ENCODE data around the gene CADM4. TPM values are rescaled to one million over a fixed set of nuclear protein-coding genes. Genes with fewer than 3 reads are reported as not detected.

The CADM4 gene
- total and polyA plus RNA-seq, 10 donors: 0.89 to 4.7 (median 2.0) TPM

- peaks cover 0 to 98% (median 31%) of the 10 kb centered on the region in 6 donors for H3K36me3 ChIP-seq
- TF ChIP-seq POLR2A (IDR thresholded peaks at IDR 0.05) (no peak), POLR2AphosphoS5 (IDR thresholded peaks at IDR 0.05) (no peak), CTCF (IDR thresholded peaks at IDR 0.05 in 8 of 11, conservative IDR thresholded peaks at IDR 0.05 in 3 of 11) (no peak)
- intact Hi-C loops (cut with DNase I; ENCODE audit: low total_unique reads): no loop called here
- peaks cover 0 to 7% (median 0%) of the 10 kb centered on the region in 6 donors for H3K4me1 ChIP-seq
- H3K4me3 ChIP-seq: no peak overlapping the region
- no peaks in the 10 kb centered on the region for H3K27me3 ChIP-seq (replicated peaks in 1 of 7)
- no peak overlapping the region for H3K27ac ChIP-seq
- H3K9me3 ChIP-seq: peaks cover 0 to 17% (median 9%) of the 10 kb centered on the region in 8 donors
- WGBS, 5 donors: 92 to 99% (median 95%) methylated on average over 8 of the region's 8 CpGs
- DNase-seq: no peak
Measured at GRCh38 chr19:43658494-43658893, 18.8 kb upstream of the CADM4 start.

GRCh38 chr19:43658001-43658400 lies 18.4 kb upstream of the CADM4 start:
- H3K27ac ChIP-seq: no peak overlapping the region
- intact Hi-C loops (cut with DNase I; ENCODE audit: low total_unique reads): no loop called here
- DNase-seq: no peak
- H3K27me3 ChIP-seq (replicated peaks in 1 of 7): no peaks in the 10 kb centered on the region
- no peak for TF ChIP-seq CTCF (IDR thresholded peaks at IDR 0.05 in 8 of 11, conservative IDR thresholded peaks at IDR 0.05 in 3 of 11)
- no peak for TF ChIP-seq POLR2A (IDR thresholded peaks at IDR 0.05)
- TF ChIP-seq POLR2AphosphoS5 (IDR thresholded peaks at IDR 0.05): no peak
- peaks cover 0 to 17% (median 9%) of the 10 kb centered on the region in 8 donors for H3K9me3 ChIP-seq
- WGBS, 5 donors: 82 to 100% (median 90%) methylated on average over 2 of the region's 2 CpGs
- H3K36me3 ChIP-seq: peaks cover 0 to 98% (median 32%) of the 10 kb centered on the region in 6 donors
- no peak overlapping the region for H3K4me3 ChIP-seq
- H3K4me1 ChIP-seq: peaks cover 0 to 2% (median 0%) of the 10 kb centered on the region in 6 donors

GRCh38 chr19:43656436-43656835 lies 16.8 kb upstream of the CADM4 start:
- peaks cover 0 to 98% (median 35%) of the 10 kb centered on the region in 6 donors for H3K36me3 ChIP-seq
- H3K9me3 ChIP-seq: peaks cover 0 to 17% (median 9%) of the 10 kb centered on the region in 8 donors
- no peaks in the 10 kb centered on the region for H3K27me3 ChIP-seq (replicated peaks in 1 of 7)
- TF ChIP-seq POLR2A (IDR thresholded peaks at IDR 0.05) (no peak), CTCF (IDR thresholded peaks at IDR 0.05 in 8 of 11, conservative IDR thresholded peaks at IDR 0.05 in 3 of 11) (no peak), POLR2AphosphoS5 (IDR thresholded peaks at IDR 0.05) (no peak)
- no peak overlapping the region for H3K27ac ChIP-seq
- DNase-seq: no peak
- intact Hi-C loops (cut with DNase I; ENCODE audit: low total_unique reads): no loop called here
- H3K4me3 ChIP-seq: no peak overlapping the region
- H3K4me1 ChIP-seq: peaks cover 0 to 11% (median 5%) of the 10 kb centered on the region in 6 donors
- 84 to 96% (median 92%) methylated on average over 6 of the region's 6 CpGs for WGBS, 5 donors

GRCh38 chr19:43652546-43652874 lies 12.9 kb upstream of the CADM4 start:
- whole genome bisulfite sequencing, 5 donors: 66 to 82% (median 75%) methylated on average over 5 of the region's 5 CpGs
- intact Hi-C loops (cut with DNase I; ENCODE audit: low total_unique reads): no loop called here
- no peak overlapping the region for H3K27ac ChIP-seq
- H3K27me3 ChIP-seq (replicated peaks in 1 of 7): no peaks in the 10 kb centered on the region
- DNase-seq: no peak
- TF ChIP-seq POLR2A (IDR thresholded peaks at IDR 0.05) (no peak), CTCF (IDR thresholded peaks at IDR 0.05 in 8 of 11, conservative IDR thresholded peaks at IDR 0.05 in 3 of 11) (peak in 4 of 11 experiments; percentile 12 to 37 (median 21))
- H3K4me1 ChIP-seq: peaks cover 0 to 11% (median 5%) of the 10 kb centered on the region in 6 donors
- H3K9me3 ChIP-seq: peaks cover 0 to 6% (median 0%) of the 10 kb centered on the region in 8 donors
- H3K36me3 ChIP-seq: peaks cover 0 to 100% (median 53%) of the 10 kb centered on the region in 6 donors
- H3K4me3 ChIP-seq: no peak overlapping the region
